Loucy (cell line): ENCODE measurements around the gene NDUFC1.

Source experiments
- H2AFZ ChIP-seq: fragments of 200-600 bp; sonication (generic); 2 replicates; pipeline ENCODE4 v1.6.0; 2016; ENCODE audit warnings: antibody characterized with exemption, mild to moderate bottlenecking, low read length, moderate library complexity
- H3F3A ChIP-seq: fragments of 200-600 bp; 2 replicates; pipeline ENCODE4 v1.6.0; 2016; ENCODE audit warnings: antibody characterized with exemption, low read depth, mild to moderate bottlenecking
- H3K27me3 ChIP-seq: fragments of 200-600 bp; sonication (generic); 2 replicates; pipeline ENCODE4 v1.6.1; 2014; ENCODE audit warnings: low read length, mild to moderate bottlenecking; ENCODE audit not compliant: insufficient read depth, poor library complexity, severe bottlenecking
- H3K36me3 ChIP-seq: fragments of 200-600 bp; sonication (generic); 2 replicates; pipeline ENCODE4 v1.6.1; 2016; ENCODE audit warnings: low read length; ENCODE audit not compliant: insufficient read depth
- H3K4me1 ChIP-seq: fragments of 200-600 bp; sonication (generic); 2 replicates; pipeline ENCODE4 v1.5.1; 2014; ENCODE audit warnings: low read length, mild to moderate bottlenecking; ENCODE audit not compliant: insufficient read depth, poor library complexity, severe bottlenecking
- H3K4me2 ChIP-seq: fragments of 200-600 bp; sonication (generic); 2 replicates; pipeline ENCODE4 v1.6.0; 2014; ENCODE audit warnings: antibody characterized with exemption, low read length, low read depth, mild to moderate bottlenecking; ENCODE audit not compliant: poor library complexity, severe bottlenecking
- H3K4me3 ChIP-seq: fragments of 200-600 bp; sonication (generic); 2 replicates; pipeline ENCODE4 v1.5.1; 2014; ENCODE audit warnings: low read length, mild to moderate bottlenecking, mixed read lengths; ENCODE audit not compliant: poor library complexity, severe bottlenecking
- H3K79me2 ChIP-seq: fragments of 200-600 bp; sonication (generic); 2 replicates; pipeline ENCODE4 v1.6.1; 2014; ENCODE audit warnings: low read length; ENCODE audit not compliant: insufficient read depth
- H3K9ac ChIP-seq: fragments of 200-600 bp; sonication (generic); 2 replicates; pipeline ENCODE4 v1.6.0; 2014; ENCODE audit warnings: mild to moderate bottlenecking, low read depth, low read length, moderate library complexity; ENCODE audit not compliant: poor library complexity, severe bottlenecking
- H3K9me2 ChIP-seq: fragments of 200-600 bp; sonication (generic); replicated peaks from 2 replicates; pipeline ENCODE4 v1.6.1; 2016; ENCODE audit warnings: low read depth, low read length, mixed read lengths
- H3K9me3 ChIP-seq: fragments of 200-600 bp; sonication (generic); 2 replicates; pipeline ENCODE4 v1.6.1; 2014; ENCODE audit warnings: mild to moderate bottlenecking, antibody characterized with exemption, low read length, low read depth; ENCODE audit not compliant: insufficient read depth
- H4K20me1 ChIP-seq: fragments of 200-600 bp; sonication (generic); 2 replicates; pipeline ENCODE4 v1.6.0; 2014; ENCODE audit warnings: antibody characterized with exemption, low read length, mild to moderate bottlenecking; ENCODE audit not compliant: insufficient read depth, poor library complexity, severe bottlenecking
- CTCF ChIP-seq: fragments of 200-600 bp; sonication (generic); conservative IDR thresholded peaks from 2 replicates; pipeline ENCODE4 v1.5.1; 2014; ENCODE audit warnings: mild to moderate bottlenecking, antibody characterized with exemption, low read length
- EZH2phosphoT487 ChIP-seq: fragments of 200-600 bp; IDR thresholded peaks from 2 replicates; pipeline ENCODE4 v1.6.1; 2018; ENCODE audit warnings: antibody characterized with exemption, mild to moderate bottlenecking, moderate library complexity, borderline replicate concordance

Gene NDUFC1

GRCh38 chr4:139331185-139331584 lies 28.9 kb upstream of the NDUFC1 start:
- H3K79me2 ChIP-seq: peaks cover 97% of the 10 kb centered on the region

GRCh38 chr4:139330283-139330682 lies 28.0 kb upstream of the NDUFC1 start:
- H3K4me1 ChIP-seq: no peaks in the 10 kb centered on the region
- no peaks in the 10 kb centered on the region for H3K27me3 ChIP-seq
- H3K9me3 ChIP-seq: no peaks in the 10 kb centered on the region
- no peaks in the 10 kb centered on the region for H3F3A ChIP-seq
- no peak overlapping the region for H3K4me3 ChIP-seq
- H2AFZ ChIP-seq: no peak overlapping the region
- TF ChIP-seq CTCF: no peak
- no peak for TF ChIP-seq EZH2phosphoT487
- peaks cover 44% of the 10 kb centered on the region for H3K36me3 ChIP-seq
- H3K4me2 ChIP-seq: no peak overlapping the region
- no peak overlapping the region for H3K9ac ChIP-seq
- peaks cover 61% of the 10 kb centered on the region for H4K20me1 ChIP-seq
- H3K79me2 ChIP-seq: peaks cover 98% of the 10 kb centered on the region
- H3K9me2 ChIP-seq: no peaks in the 10 kb centered on the region

More at GRCh38 chr4:139331185-139331584, 28.9 kb upstream of the NDUFC1 start:
- peaks cover 52% of the 10 kb centered on the region for H4K20me1 ChIP-seq
- H3K4me3 ChIP-seq: no peak overlapping the region
- H3K9ac ChIP-seq: no peak overlapping the region
- no peak for TF ChIP-seq EZH2phosphoT487
- no peak for TF ChIP-seq CTCF
- H3K4me1 ChIP-seq: no peaks in the 10 kb centered on the region
- H2AFZ ChIP-seq: no peak overlapping the region
- H3K36me3 ChIP-seq: peaks cover 52% of the 10 kb centered on the region
- no peaks in the 10 kb centered on the region for H3K9me2 ChIP-seq
- no peaks in the 10 kb centered on the region for H3K27me3 ChIP-seq
- H3K9me3 ChIP-seq: no peaks in the 10 kb centered on the region
- H3K4me2 ChIP-seq: no peak overlapping the region
- H3F3A ChIP-seq: no peaks in the 10 kb centered on the region

GRCh38 chr4:139329665-139330200 lies 27.5 kb upstream of the NDUFC1 start:
- Histone ChIP-seq H3K79me2 (peaks cover 100% of the 10 kb centered on the region), H3K4me1 (no peaks in the 10 kb centered on the region), H3K9me3 (no peaks in the 10 kb centered on the region), H3K4me2 (no peak overlapping the region), H3K27me3 (no peaks in the 10 kb centered on the region), H3K9me2 (no peaks in the 10 kb centered on the region), H3F3A (no peaks in the 10 kb centered on the region), H3K9ac (no peak overlapping the region), H2AFZ (no peak overlapping the region), H3K36me3 (peaks cover 40% of the 10 kb centered on the region), H3K4me3 (no peak overlapping the region), H4K20me1 (peaks cover 66% of the 10 kb centered on the region)
- TF ChIP-seq CTCF (no peak), EZH2phosphoT487 (no peak)
